Lung (tissue), 12 donors: ENCODE results near the gene VWA5A. TPM values are rescaled to one million over a fixed set of nuclear protein-coding genes. Genes with fewer than 3 reads are reported as not detected.

Experiments
- ATAC-seq: fragments of 200-7000 bp; cut with Tn5 transposase; one replicate; pipeline ENCODE4 v1.9.1; 2020; ENCODE audit warnings: moderate number of reproducible peaks; ENCODE audit not compliant: insufficient read depth, low FRiP score
- DNase-seq, 3 donors: peaks; one replicate each; pipeline ENCODE4 v3.0.0-alpha.2; 2013 to 2017
- H3K27ac ChIP-seq, 2 donors: one replicate each; pipeline ENCODE4 v1.5.1; 2013; ENCODE audit warnings: mild to moderate bottlenecking in 2 of 2, moderate library complexity in 2 of 2, control low read depth in 1 of 2, inconsistent platforms in 1 of 2, low read depth in 1 of 2, low read length in 1 of 2
- H3K27me3 ChIP-seq, 3 donors: one replicate each; pipeline ENCODE4 v1.5.1; 2013; ENCODE audit warnings: low read length in 2 of 3; ENCODE audit not compliant: control insufficient read depth in 3 of 3, insufficient read depth in 3 of 3
- H3K36me3 ChIP-seq, 4 donors: one replicate each; pipeline ENCODE4 v1.5.1; 2013; ENCODE audit warnings: low read length in 4 of 4, mild to moderate bottlenecking in 1 of 4, moderate library complexity in 1 of 4; ENCODE audit not compliant: control insufficient read depth in 4 of 4, insufficient read depth in 4 of 4
- H3K4me1 ChIP-seq, 5 donors: one replicate each; pipeline ENCODE4 v1.5.1; 2013; ENCODE audit warnings: low read length in 5 of 5, mild to moderate bottlenecking in 2 of 5, moderate library complexity in 1 of 5; ENCODE audit not compliant: control insufficient read depth in 5 of 5, insufficient read depth in 5 of 5
- H3K4me3 ChIP-seq: one replicate; pipeline ENCODE4 v1.5.1; 2013; ENCODE audit warnings: mild to moderate bottlenecking, control low read depth, moderate library complexity
- H3K9ac ChIP-seq, 2 donors: one replicate each; pipeline ENCODE4 v1.5.1; 2013; ENCODE audit warnings: low read length in 2 of 2, control low read depth in 1 of 2; ENCODE audit not compliant: insufficient read depth in 1 of 2
- H3K9me3 ChIP-seq, 4 donors: one replicate each; pipeline ENCODE4 v1.5.1; 2013; ENCODE audit warnings: low read length in 3 of 4, mild to moderate bottlenecking in 1 of 4, moderate library complexity in 1 of 4; ENCODE audit not compliant: control insufficient read depth in 4 of 4, insufficient read depth in 3 of 4
- CTCF ChIP-seq: IDR thresholded peaks from 2 replicates; pipeline ENCODE4 v1.5.1; 2012; ENCODE audit warnings: mild to moderate bottlenecking; ENCODE audit errors: control extremely low read depth, extremely low read depth
- WGBS, 2 donors: extraction: QIAGEN DNeasy Blood & Tissue Kit; methylation state at CpG; one replicate each; pipeline ENCODE4 v1.1.7; 2013; 5-methylcytosine and 5-hydroxymethylcytosine counted together
- polyA plus RNA-seq, 2 donors: library from polyadenylated mRNA; stranded (reverse); fragments of 200-250 nt; gene quantifications; one replicate each; pipeline ENCODE4 v1.2.1, GENCODE V29; 2013
- total RNA-seq, 2 donors: library from RNA; depleted of rRNA in 1 of 2; stranded (reverse); fragments of >200 nt in 1 of 2; gene quantifications; one replicate each; pipeline ENCODE4 v1.2.1, GENCODE V29; 2014 to 2021
- donor health status: control.
- donor health status: control.
- donor health status: Bipolar disorder and iron deficiency.
- donor health status: healthy.
- donor health status: DM: yes; HTN: yes; CAD: no.

Gene VWA5A
- total and polyA plus RNA-seq, 4 donors = 20.7 to 35.8 (median 28.8) TPM

DNA sequence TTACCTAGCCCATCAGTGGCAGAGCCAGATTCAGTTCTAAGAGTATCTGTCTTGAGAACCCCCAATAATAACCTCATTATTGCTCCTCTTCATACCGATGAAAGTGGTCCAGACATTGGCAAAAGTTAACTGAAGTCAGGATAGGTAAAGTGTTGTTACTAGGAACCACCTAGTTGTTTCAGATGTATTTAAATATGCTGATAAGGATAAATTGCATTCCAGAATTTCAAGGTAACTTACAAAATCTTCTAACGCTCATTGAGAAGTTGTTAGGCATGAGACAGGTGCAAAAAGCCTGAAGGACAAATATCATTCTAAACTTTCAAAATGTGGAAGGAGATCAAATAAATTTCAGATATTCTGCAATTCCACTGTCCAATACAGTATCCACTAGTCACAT is 27.8 kb downstream of the VWA5A start:
- Histone ChIP-seq H3K27me3 (no peaks in the 10 kb centered on the region), H3K36me3 (peaks cover 0 to 12% (median 0%) of the 10 kb centered on the region in 4 donors), H3K27ac (no peak overlapping the region), H3K9ac (no peak overlapping the region), H3K9me3 (peaks cover 0 to 2% (median 0%) of the 10 kb centered on the region in 4 donors), H3K4me3 (no peak overlapping the region), H3K4me1 (no peaks in the 10 kb centered on the region)
- 94 to 97% methylated on average over 2 of the region's 2 CpGs for WGBS, 2 donors
- TF ChIP-seq CTCF = no peak
- no peak for DNase-seq
- ATAC-seq = no peak

DNA sequence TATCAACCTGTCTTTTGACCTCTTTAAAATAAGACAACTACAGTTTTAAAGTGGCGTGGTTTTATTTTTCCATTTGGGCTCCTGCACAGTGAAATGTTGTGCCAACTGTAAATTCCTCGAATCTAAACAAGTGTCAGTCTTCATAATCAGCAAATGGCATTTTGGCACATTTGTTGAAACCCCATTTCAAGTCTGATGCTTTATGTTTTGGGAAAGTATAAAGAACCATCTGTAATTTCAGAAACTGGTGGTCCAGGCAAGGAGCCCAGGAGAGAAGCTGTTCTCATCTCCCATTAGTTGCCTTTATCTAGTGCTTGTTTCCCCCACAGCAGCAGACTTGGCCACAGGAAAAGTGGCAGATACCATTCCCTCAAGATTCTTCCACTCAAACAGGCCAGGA is 32.7 kb downstream of the VWA5A start:
- Histone ChIP-seq H3K4me1 (no peaks in the 10 kb centered on the region), H3K4me3 (no peak overlapping the region), H3K27ac (no peak overlapping the region), H3K9ac (no peak overlapping the region), H3K27me3 (no peaks in the 10 kb centered on the region), H3K9me3 (peaks cover 0 to 4% (median 0%) of the 10 kb centered on the region in 4 donors), H3K36me3 (peaks cover 0 to 4% (median 0%) of the 10 kb centered on the region in 4 donors)
- 82 to 92% methylated on average over 2 of the region's 2 CpGs for WGBS, 2 donors
- TF ChIP-seq CTCF = no peak
- ATAC-seq (no peak), DNase-seq (no peak)

- peaks cover 0 to 2% (median 0%) of the 10 kb centered on the region in 4 donors for H3K9me3 ChIP-seq
- ATAC-seq = no peak
- no peak overlapping the region for H3K9ac ChIP-seq
- no peak for TF ChIP-seq CTCF
- WGBS, 2 donors = 38 to 58% methylated on average over 5 of the region's 5 CpGs
- no peak for DNase-seq
- H3K4me1 ChIP-seq = no peaks in the 10 kb centered on the region
- H3K36me3 ChIP-seq = no peaks in the 10 kb centered on the region
- H3K27me3 ChIP-seq = no peaks in the 10 kb centered on the region
- no peak overlapping the region for H3K4me3 ChIP-seq
- H3K27ac ChIP-seq = no peak overlapping the region
Observed at GRCh38 chr11:124150684-124151083, 35.4 kb downstream of the VWA5A start.

DNA sequence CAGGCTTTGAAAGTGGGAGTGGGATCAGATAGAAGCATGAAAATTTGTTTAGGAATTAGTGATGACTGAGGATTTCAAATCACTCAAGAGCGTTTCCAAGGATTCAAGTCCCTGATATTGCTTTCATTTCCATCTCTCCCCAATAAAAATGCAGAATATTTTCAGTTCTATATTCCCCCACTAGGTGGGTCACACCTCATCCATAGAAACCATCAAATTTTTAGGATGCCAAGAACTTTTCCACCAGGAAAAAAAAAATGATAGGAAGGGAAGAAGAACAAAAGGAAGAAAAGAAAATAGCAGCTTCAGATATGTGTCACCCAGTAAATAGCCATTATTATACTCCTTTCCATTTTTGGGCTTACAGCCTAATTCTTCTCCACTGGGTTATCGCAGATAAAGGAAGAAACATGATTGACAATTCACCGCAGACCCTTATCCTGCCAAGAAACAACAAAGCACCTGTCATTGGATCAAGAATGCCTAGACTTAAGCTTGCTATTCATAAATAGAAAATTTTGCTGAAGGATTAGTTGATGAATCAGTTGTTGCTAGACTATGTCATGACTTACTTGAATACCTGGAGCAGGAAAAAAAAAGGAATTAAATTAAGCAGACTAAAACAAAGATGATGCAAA is 37.6 kb downstream of the VWA5A start:
- Histone ChIP-seq H3K36me3 (no peaks in the 10 kb centered on the region), H3K9me3 (peaks cover 0 to 2% (median 0%) of the 10 kb centered on the region in 4 donors), H3K4me1 (no peaks in the 10 kb centered on the region), H3K27me3 (no peaks in the 10 kb centered on the region), H3K27ac (no peak overlapping the region), H3K9ac (no peak overlapping the region), H3K4me3 (no peak overlapping the region)
- 89 to 90% methylated on average over 3 of the region's 3 CpGs for WGBS, 2 donors
- TF ChIP-seq CTCF = no peak
- no peak for DNase-seq
- no peak for ATAC-seq
